ENCODE data around the gene CEP350.

The CEP350 gene

GRCh38 chr1:180053594-180054567 is 99.3 kb downstream of the CEP350 start:
- DNase-seq (ENCODE audit: low read depth in 2 of 2, low spot score in 1 of 2) = no peak

- no peak for DNase-seq (ENCODE audit: low read depth in 2 of 2, low spot score in 1 of 2)
Measured at GRCh38 chr1:180057883-180058396, 103.3 kb downstream of the CEP350 start.

DNA sequence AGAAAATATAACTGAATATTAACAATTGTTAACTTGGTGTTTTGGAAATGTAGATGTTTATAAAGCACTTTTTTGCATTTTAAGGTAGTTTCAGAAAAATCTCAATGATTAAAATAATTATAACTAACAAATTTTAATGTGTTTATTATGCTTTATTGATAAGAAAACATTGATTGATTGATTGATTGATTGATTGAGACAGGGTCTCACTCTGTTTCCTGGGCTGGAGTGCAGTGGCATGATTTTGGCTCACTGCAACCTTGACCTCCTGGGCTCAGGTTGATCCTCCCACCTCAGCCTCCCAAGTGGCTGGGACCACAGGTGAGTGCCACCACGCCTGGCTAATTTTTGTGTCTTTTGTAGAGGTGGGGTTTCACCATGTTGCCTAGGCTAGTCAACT is 106.4 kb downstream of the CEP350 start:
- DNase-seq (ENCODE audit: low read depth in 2 of 2, low spot score in 1 of 2) = no peak

DNA sequence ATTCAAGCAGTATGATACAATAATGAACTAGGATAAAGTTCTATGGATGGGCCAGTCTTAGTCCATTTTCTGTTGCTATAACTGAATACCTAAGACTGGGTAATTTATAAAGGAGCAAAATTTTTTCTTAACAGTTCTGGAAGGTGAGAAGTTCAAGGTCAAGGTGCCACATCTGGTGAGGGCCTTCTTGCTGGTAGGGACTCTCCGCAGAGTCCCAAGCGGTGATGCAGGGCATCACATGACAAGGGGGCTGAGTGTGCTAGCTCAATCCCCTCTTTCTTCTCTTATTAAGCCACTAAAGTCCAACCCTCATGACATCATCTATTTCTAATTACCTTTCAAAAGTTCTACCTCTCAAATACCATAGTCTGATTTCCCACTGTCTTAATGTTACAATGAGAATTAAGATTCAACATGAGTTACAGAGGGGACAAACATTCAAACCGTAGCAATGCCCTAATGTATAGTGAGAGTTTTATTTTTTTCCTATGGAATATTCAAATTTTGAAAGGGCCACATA is 107.9 kb downstream of the CEP350 start:
- DNase-seq (ENCODE audit: low read depth in 2 of 2, low spot score in 1 of 2) = no peak

GRCh38 chr1:180065408-180065807 is 110.8 kb downstream of the CEP350 start:
- DNase-seq (ENCODE audit: low read depth in 2 of 2, low spot score in 1 of 2) = no peak

DNA sequence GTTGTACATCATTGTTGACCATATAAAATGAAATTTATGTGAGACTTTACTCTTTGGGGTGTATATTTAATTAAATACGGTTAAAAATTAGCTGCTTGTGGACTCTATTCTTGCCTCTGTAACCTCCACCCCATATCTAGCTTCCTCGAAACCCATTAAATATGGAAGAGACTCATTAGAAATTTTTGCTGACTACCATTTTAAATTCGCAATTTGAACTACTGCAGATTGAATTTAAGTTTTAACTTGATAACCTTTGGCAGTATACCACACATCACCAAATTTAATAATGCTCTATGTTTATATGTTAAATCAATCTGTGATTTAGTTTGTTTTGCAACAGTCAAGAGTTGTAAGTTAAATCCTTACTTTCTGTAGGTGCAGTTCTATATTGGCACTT is 111.5 kb downstream of the CEP350 start:
- DNase-seq (ENCODE audit: low read depth in 2 of 2, low spot score in 1 of 2) = no peak

DNA sequence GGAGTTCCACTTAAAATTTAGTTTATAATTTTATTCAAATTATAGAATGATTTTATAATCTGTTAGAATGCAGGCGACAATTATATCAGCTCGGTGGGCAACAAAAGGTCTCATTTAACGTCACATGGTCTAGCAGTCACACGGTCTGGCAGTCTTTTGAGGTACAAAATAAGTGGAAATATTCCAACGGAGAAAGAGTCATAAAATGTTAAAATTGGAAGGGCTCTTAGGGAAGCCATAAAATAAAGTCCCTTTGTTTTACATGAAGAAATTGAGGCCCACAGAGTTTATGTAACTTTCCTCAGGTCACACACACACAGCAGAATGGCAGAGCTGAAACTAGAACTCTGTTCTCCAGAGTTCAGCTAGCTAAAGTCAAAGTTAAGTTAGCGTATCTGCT is 115.7 kb downstream of the CEP350 start:
- DNase-seq (ENCODE audit: low read depth in 2 of 2, low spot score in 1 of 2) = no peak

- DNase-seq (ENCODE audit: low read depth in 2 of 2, low spot score in 1 of 2) = no peak
Measured at GRCh38 chr1:180071759-180072158, 117.1 kb downstream of the CEP350 start.

DNA sequence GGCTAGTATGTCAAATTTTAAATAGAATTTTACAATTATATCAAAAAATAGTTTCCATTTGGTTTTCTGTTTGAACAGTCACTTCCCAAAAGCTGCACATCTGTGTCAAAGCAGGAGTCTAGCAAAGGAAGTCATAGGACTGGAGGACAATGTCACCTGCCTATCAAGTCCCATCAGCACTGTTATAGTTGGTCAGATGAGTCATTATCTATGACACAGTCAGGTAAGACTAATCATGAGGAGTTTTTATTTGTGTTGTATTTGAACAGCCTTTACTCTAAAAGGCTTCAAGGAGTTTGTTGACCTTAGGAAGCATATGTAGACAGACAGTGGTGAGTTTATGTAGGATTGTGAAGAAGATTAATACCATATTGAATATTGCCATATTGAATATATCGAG is 125.8 kb downstream of the CEP350 start:
- no peak for DNase-seq (ENCODE audit: low read depth in 2 of 2, low spot score in 1 of 2)

DNA sequence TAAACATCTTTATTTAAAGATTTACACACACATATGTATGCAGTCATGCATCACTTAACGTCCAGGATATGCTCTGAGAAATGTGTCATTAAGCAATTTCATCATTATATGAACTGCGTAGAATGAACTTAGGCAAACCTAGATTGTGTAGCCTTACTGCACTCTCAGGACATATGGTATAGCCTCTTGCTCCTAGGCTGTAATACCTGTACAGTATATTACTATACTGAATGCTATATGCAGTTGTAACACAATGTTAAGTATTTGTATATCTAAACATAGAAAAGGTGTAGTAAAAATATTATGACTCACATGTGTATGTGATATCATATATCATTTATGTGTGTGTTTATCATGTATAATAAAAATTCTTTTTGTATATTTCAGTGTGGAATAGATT is 126.9 kb downstream of the CEP350 start:
- no peak for DNase-seq (ENCODE audit: low read depth in 2 of 2, low spot score in 1 of 2)

DNA sequence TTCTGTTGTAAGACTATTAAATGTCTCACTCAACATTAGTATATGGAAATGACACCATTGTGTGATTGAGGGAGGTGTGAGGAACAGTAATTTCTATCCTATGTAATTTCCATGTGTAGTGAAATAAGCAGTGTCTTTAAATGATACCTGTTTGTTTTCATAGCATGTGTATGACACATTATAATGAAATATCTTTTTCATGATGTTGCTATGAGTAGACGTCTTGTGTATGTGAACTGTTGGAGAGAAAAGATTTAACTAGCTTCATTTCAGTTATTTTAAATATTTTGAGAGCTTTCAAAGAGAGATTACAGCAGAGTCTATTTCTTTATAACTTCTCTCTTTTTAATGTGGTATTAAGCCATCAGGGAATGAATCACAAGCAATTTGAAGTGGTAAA is 128.6 kb downstream of the CEP350 start:
- DNase-seq (ENCODE audit: low read depth in 2 of 2, low spot score in 1 of 2) = no peak

DNA sequence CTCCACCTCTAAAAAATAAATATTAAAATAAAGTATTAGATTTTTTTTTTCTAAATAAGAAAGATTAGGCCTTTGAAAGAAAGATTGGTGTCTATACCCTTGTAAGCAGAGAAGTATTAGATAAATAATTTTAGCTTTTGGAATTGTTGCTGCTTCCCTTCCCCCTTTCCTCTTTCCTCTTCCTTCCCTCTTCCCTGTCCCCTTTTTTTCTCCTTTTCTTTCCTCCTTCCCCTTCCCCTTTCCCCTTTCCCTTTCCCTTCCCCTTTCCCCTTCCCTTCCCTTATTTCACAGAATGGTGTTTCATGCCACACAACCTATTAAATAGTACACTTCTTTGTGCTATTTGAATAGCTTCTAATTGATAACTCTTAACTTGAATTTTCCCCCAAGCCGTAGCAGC is 130.3 kb downstream of the CEP350 start:
- no peak for DNase-seq (ENCODE audit: low read depth in 2 of 2, low spot score in 1 of 2)

GRCh38 chr1:180085331-180085730 is 130.7 kb downstream of the CEP350 start:
- no peak for DNase-seq (ENCODE audit: low read depth in 2 of 2, low spot score in 1 of 2)

DNA sequence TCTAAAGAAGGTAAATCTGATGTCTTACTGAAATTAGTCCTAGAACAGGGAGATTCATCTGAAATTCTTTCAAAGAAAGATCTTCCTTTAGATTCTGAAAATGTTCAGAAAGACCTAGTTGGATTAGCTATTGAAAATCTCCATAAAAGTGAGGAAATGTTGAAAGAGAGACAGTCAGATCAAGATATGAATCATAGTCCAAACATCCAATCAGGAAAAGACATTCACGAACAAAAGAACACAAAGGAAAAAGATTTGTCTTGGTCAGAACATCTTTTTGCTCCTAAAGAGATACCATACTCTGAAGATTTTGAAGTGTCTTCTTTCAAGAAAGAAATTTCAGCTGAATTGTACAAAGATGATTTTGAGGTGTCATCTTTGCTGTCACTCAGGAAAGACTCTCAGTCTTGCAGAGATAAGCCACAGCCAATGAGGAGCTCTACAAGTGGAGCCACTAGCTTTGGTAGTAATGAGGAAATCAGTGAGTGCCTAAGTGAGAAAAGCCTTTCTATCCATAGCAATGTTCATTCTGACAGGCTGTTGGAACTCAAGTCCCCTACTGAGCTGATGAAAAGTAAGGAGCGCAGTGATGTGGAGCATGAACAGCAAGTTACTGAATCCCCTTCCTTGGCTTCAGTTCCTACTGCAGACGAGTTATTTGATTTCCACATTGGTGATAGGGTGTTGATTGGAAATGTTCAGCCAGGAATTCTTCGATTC is 138.5 kb downstream of the CEP350 start:
- no peak for DNase-seq (ENCODE audit: low read depth in 2 of 2, low spot score in 1 of 2)

DNA sequence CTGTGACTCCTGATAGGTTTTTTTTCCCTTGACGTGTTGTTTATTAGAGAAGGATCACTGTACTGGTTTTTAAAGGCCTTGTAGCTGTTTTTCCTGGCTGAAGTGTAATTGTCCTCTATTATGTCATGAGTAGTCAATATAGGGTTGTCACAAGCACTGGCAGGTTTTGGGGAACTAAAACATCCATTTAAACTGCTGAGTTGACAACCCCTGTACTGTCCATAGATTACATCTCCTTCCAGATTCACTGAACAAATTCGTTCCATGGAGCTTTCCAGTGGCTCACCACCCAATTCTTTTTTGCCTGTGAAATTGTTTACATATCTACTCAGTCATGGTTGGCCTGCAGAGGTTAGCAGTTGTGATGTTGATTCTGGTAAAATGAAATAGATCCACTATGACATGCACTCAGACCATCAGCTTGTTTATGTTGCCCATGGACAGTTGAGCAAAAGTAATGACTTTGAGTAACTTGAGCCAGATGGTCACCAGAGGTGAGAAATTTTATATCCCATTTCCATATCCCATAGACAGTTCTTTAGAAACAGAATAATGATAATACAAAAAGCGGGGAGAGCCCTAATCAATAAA is 140.2 kb downstream of the CEP350 start:
- DNase-seq (ENCODE audit: low read depth in 2 of 2, low spot score in 1 of 2) = no peak

DNA sequence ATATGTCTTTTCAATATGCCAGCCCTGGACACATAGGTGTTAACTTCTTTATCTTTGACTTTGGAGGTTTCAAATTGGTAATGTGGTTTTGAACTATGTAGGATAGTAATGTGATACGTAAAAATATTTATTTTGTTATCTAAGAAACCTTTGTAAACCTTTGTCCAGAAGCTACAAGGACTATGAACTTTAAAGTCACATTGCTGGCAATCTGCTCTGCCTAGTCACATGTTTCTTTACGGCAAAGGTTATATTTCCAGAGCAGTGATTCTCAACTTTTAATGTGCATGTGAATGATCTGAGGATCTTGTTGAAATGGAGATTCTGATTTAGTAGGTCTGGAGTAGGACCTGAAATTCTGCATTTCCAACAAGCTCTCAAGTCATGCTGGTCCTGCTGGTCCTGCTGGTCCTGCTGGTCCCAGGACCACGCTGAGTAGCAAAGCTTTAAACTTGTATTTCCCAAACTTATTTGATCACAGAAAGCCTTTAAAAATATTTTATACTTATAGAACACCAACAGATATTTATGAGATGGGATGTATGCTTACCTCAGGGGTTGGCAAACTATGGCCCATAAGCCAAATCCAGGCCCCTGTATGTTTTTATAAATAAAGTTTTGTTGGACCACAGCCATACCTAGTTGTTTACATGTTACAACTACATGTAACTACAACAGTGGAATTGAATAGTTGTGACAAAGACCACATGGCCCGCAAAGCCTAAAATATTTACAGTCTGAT is 142.1 kb downstream of the CEP350 start:
- DNase-seq (ENCODE audit: low read depth in 2 of 2, low spot score in 1 of 2) = no peak

DNA sequence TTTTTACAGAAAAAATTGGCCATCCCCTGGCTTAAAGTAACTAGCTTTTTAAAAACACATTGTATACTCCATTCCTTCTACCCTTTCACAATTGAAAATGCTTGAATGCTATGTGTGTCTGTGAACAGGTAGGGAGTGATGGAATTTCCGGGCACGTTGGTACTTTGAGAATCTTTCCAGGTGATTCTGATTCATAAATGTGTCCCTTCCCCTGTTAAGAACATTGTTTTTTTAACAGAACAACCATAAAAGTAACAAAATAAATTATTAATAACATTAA is 142.7 kb downstream of the CEP350 start:
- no peak for DNase-seq (ENCODE audit: low read depth in 2 of 2, low spot score in 1 of 2)

DNA sequence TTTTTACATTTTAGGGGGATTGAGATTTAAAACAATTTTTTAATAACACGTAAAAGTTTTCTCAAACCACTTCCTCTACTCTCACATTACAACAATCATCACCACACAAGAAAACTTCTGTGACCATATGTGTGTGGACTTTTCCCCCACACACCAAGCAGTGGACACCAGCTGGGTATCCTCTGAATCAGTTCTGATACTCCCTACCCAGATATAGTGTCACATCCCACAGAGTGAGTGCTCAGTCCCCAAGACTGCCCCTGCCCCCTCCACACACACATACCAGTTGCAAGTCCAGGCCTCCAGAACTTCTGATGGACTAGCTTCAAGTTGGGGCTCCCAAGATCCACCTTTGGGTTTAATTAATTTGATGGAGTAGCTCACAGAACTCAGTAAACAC is 146.8 kb downstream of the CEP350 start:
- DNase-seq (ENCODE audit: low read depth in 2 of 2, low spot score in 1 of 2) = no peak

DNA sequence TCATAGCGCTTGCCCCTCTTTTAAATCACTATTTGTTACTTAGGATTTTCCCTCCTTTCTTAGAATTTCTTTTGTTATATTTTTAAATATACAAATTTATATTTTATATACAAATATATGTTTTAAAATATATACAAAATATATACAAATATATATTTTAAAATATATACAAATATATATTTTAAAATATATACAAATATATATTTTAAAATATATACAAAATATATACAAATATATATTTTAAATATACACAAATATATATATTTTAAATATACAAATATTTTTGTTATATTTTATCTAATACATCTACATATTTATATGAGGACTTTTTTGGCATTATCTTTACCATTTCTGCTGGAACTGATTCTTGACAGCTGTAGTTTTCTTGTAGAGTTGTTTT is 149.2 kb downstream of the CEP350 start:
- no peak for DNase-seq (ENCODE audit: low read depth in 2 of 2, low spot score in 1 of 2)

- no peak for DNase-seq (ENCODE audit: low read depth in 2 of 2, low spot score in 1 of 2)
Measured at GRCh38 chr1:180112091-180112490, 157.5 kb downstream of the CEP350 start.

- DNase-seq (ENCODE audit: low read depth in 2 of 2, low spot score in 1 of 2) = no peak
Measured at GRCh38 chr1:180112984-180113647, 158.5 kb downstream of the CEP350 start.
